Measurements from ENCODE around the gene SIAH1.

DNA sequence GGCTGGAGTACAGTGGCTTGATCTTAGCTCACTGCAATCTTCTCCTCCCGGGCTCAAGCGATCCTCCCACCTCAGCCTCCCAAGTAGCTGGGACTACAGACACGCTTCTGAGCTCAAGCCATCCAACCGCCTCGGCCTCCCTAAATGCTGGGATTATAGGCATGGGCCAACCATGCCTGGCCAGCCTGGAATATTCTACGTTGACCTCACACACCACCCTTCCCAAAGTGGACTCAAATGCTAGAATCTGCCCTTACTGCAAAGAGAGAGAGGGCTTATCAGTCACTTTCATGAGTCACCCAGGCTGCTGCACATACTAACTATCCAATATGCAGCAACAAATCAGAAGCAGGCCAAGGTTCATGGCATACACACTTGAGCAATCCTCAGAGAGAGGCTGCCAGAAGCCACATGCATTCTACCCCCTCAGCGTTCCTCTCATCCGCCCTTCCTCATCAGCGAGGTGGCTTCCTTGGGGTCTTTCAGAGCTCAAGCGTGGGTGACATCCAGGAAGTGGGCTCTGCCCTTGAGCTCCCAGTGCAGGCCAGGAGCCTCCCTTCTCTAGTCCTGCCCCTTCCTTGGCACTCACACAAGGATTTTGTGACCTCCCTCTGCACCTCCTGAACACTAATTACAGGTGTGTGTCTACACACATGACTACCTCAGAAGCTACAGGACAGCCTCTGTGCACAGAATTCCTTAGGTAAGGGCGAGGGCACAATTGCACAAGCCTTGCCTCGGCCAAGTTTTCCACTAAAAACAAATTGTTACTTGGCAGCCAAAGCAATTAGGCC, 24.8 kb upstream of the SIAH1 start:
- no peak for TF ChIP-seq EZH2phosphoT487 (conservative IDR thresholded peaks at IDR 0.05; ENCODE audit: low read length)
- TF ChIP-seq, protein P1, sequence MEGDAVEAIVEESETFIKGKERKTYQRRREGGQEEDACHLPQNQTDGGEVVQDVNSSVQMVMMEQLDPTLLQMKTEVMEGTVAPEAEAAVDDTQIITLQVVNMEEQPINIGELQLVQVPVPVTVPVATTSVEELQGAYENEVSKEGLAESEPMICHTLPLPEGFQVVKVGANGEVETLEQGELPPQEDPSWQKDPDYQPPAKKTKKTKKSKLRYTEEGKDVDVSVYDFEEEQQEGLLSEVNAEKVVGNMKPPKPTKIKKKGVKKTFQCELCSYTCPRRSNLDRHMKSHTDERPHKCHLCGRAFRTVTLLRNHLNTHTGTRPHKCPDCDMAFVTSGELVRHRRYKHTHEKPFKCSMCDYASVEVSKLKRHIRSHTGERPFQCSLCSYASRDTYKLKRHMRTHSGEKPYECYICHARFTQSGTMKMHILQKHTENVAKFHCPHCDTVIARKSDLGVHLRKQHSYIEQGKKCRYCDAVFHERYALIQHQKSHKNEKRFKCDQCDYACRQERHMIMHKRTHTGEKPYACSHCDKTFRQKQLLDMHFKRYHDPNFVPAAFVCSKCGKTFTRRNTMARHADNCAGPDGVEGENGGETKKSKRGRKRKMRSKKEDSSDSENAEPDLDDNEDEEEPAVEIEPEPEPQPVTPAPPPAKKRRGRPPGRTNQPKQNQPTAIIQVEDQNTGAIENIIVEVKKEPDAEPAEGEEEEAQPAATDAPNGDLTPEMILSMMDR (IDR thresholded peaks at IDR 0.05; ENCODE audit: insufficient read depth, low read length, poor library complexity, severe bottlenecking) = no peak
